H1 (cell line): ENCODE data around the gene SMARCA4. TPM values are rescaled to one million over a fixed set of nuclear protein-coding genes. Genes with fewer than 3 reads are reported as not detected.

Experiments
- CTCF ChIA-PET: fragments of 300-600 bp; sonication (Branson Sonifier 250); formaldehyde crosslinking; loops from one replicate; lab custom pipeline; 2021; ENCODE audit not compliant: partially characterized antibody; lab: Charles Lee
- POLR2A ChIA-PET: fragments of 300-600 bp; sonication (Branson Sonifier 250); formaldehyde crosslinking; loops from one replicate; lab custom pipeline; 2021; ENCODE audit warnings: inconsistent platforms; ENCODE audit not compliant: partially characterized antibody; lab: Charles Lee
- DNase-seq, 2 experiments: peaks; one replicate each; pipeline versions ENCODE4 v3.0.0 to v3.0.0-alpha.2; 2010 to 2022; ENCODE audit warnings: low spot score in 2 of 2, low read depth in 1 of 2, mixed read lengths in 1 of 2
- FAIRE-seq: peaks from 2 replicates; lab custom pipeline; 2011; peaks lifted over from hg19 to GRCh38; lab: Jason Lieb, UNC
- H2AFZ ChIP-seq: 2 replicates; pipeline ENCODE4 v1.8.1; 2012; ENCODE audit warnings: low read length, inconsistent platforms
- H2AK5ac ChIP-seq: 2 replicates; pipeline ENCODE4 v1.6.1; 2013; ENCODE audit warnings: low read depth, low read length
- H2BK120ac ChIP-seq: replicated peaks from 2 replicates; pipeline ENCODE3; 2013; ENCODE audit warnings: low read depth, low read length, inconsistent platforms
- H2BK12ac ChIP-seq: 2 replicates; pipeline ENCODE4 v1.6.1; 2013; ENCODE audit warnings: low read depth, low read length
- H2BK15ac ChIP-seq: 2 replicates; pipeline ENCODE4 v1.6.1; 2013; ENCODE audit warnings: low read length
- H2BK20ac ChIP-seq: 2 replicates; pipeline ENCODE4 v1.6.1; 2013; ENCODE audit warnings: low read length
- H2BK5ac ChIP-seq: 2 replicates; pipeline ENCODE4 v1.6.1; 2013; ENCODE audit warnings: low read depth, low read length
- H3K14ac ChIP-seq: 2 replicates; pipeline ENCODE4 v1.6.1; 2013; ENCODE audit warnings: inconsistent platforms; ENCODE audit not compliant: insufficient read length
- H3K18ac ChIP-seq: 2 replicates; pipeline ENCODE4 v1.6.1; 2013; ENCODE audit warnings: low read length; ENCODE audit errors: extremely low read depth
- H3K23ac ChIP-seq: 2 replicates; pipeline ENCODE4 v1.6.1; 2013; ENCODE audit warnings: inconsistent platforms; ENCODE audit not compliant: insufficient read length
- H3K23me2 ChIP-seq: 2 replicates; pipeline ENCODE4 v1.6.1; 2013; ENCODE audit warnings: low read depth, low read length
- H3K27ac ChIP-seq: 2 replicates; pipeline ENCODE4 v1.6.1; 2011; ENCODE audit warnings: low read depth, low read length, inconsistent platforms
- H3K27me3 ChIP-seq, 4 experiments: replicated peaks in 1 of 4; 1 replicate in 1 of 4; 2 replicates in 3 of 4; pipeline versions ENCODE4 v1.6.1 to v1.8.1; 2011 to 2013; ENCODE audit warnings: low read length in 3 of 4, mild to moderate bottlenecking in 3 of 4, inconsistent platforms in 2 of 4, mixed read lengths in 2 of 4, moderate library complexity in 1 of 4; ENCODE audit not compliant: control insufficient read depth in 3 of 4, insufficient read depth in 3 of 4; ENCODE audit errors: extremely low read depth in 1 of 4
- H3K36me3 ChIP-seq, 4 experiments: 2 replicates each; pipeline versions ENCODE4 v1.6.1 to v1.8.1; 2011 to 2013; ENCODE audit warnings: mild to moderate bottlenecking in 4 of 4, low read length in 3 of 4, moderate library complexity in 2 of 4, control low read depth in 1 of 4, inconsistent platforms in 1 of 4; ENCODE audit not compliant: insufficient read depth in 4 of 4, control insufficient read depth in 2 of 4
- H3K4ac ChIP-seq: replicated peaks from 2 replicates; pipeline ENCODE3; 2013; ENCODE audit warnings: low read length, low read depth, mixed read lengths, inconsistent platforms; ENCODE audit not compliant: insufficient read length
- H3K4me1 ChIP-seq, 4 experiments: replicated peaks in 1 of 4; 1 replicate in 1 of 4; 2 replicates in 3 of 4; pipeline versions ENCODE4 v1.6.1 to v1.8.1; 2011 to 2013; ENCODE audit warnings: low read length in 3 of 4, inconsistent platforms in 2 of 4, mixed read lengths in 1 of 4; ENCODE audit not compliant: insufficient read depth in 4 of 4, control insufficient read depth in 3 of 4
- H3K4me2 ChIP-seq, 2 experiments: 2 replicates each; pipeline versions ENCODE4 v1.6.1 to v1.8.1; 2011 to 2013; ENCODE audit warnings: low read depth in 2 of 2, low read length in 2 of 2, control low read depth in 1 of 2, inconsistent platforms in 1 of 2, mild to moderate bottlenecking in 1 of 2; ENCODE audit not compliant: insufficient read depth in 1 of 2
- H3K4me3 ChIP-seq, 4 experiments: fragments of 200-600, 300-600 bp in 1 of 4; sonication (generic), shearing (Covaris generic), sonication (Bioruptor Twin) in 1 of 4; 2 replicates each; pipeline versions ENCODE4 v1.5.1 to v1.8.1; 2011 to 2016; ENCODE audit warnings: low read length in 4 of 4, low read depth in 3 of 4, control low read depth in 2 of 4, inconsistent platforms in 2 of 4, mild to moderate bottlenecking in 2 of 4, mixed read lengths in 1 of 4, moderate library complexity in 1 of 4; ENCODE audit not compliant: insufficient read depth in 2 of 4; ENCODE audit errors: extremely low read depth in 1 of 4
- H3K56ac ChIP-seq: replicated peaks from 2 replicates; pipeline ENCODE3; 2013; ENCODE audit warnings: low read depth, mild to moderate bottlenecking, mixed read lengths, low read length, inconsistent platforms; ENCODE audit not compliant: insufficient read length
- H3K79me1 ChIP-seq: 2 replicates; pipeline ENCODE4 v1.6.1; 2013; ENCODE audit warnings: low read depth, low read length, control low read depth
- H3K79me2 ChIP-seq, 2 experiments: 2 replicates each; pipeline versions ENCODE4 v1.6.1 to v1.8.1; 2012 to 2013; ENCODE audit warnings: low read length in 2 of 2, mild to moderate bottlenecking in 2 of 2, inconsistent platforms in 1 of 2; ENCODE audit not compliant: insufficient read depth in 2 of 2, control insufficient read depth in 1 of 2
- H3K9ac ChIP-seq, 4 experiments: replicated peaks in 1 of 4; 1 replicate in 1 of 4; 2 replicates in 3 of 4; pipeline versions ENCODE4 v1.6.1 to v1.8.1; 2011 to 2013; ENCODE audit warnings: low read depth in 3 of 4, low read length in 3 of 4, control low read depth in 2 of 4, mild to moderate bottlenecking in 2 of 4, moderate library complexity in 2 of 4, inconsistent platforms in 1 of 4; ENCODE audit errors: extremely low read depth in 1 of 4
- H3K9me3 ChIP-seq, 2 experiments: 2 replicates each; pipeline versions ENCODE4 v1.6.1 to v1.8.1; 2012 to 2013; ENCODE audit warnings: mild to moderate bottlenecking in 2 of 2, moderate library complexity in 2 of 2, control low read depth in 1 of 2, inconsistent platforms in 1 of 2, low read depth in 1 of 2, low read length in 1 of 2, mixed read lengths in 1 of 2; ENCODE audit not compliant: insufficient read depth in 2 of 2
- H4K20me1 ChIP-seq, 2 experiments: replicated peaks in 1 of 2; 2 replicates each; pipeline versions ENCODE3 to v1.8.1; 2011 to 2013; ENCODE audit warnings: inconsistent platforms in 2 of 2, low read length in 2 of 2, mild to moderate bottlenecking in 1 of 2; ENCODE audit not compliant: insufficient read depth in 2 of 2, control insufficient read depth in 1 of 2
- H4K5ac ChIP-seq: 2 replicates; pipeline ENCODE4 v1.6.1; 2013; ENCODE audit warnings: low read length, low read depth, mixed read lengths, inconsistent platforms; ENCODE audit not compliant: insufficient read length
- H4K8ac ChIP-seq: 2 replicates; pipeline ENCODE4 v1.8.0; 2013; ENCODE audit warnings: mild to moderate bottlenecking, moderate library complexity, low read length, inconsistent platforms; ENCODE audit not compliant: insufficient read depth; ENCODE audit errors: extremely low read depth
- H4K91ac ChIP-seq: replicated peaks from 2 replicates; pipeline ENCODE3; 2013; ENCODE audit warnings: low read length, mixed read lengths, inconsistent platforms; ENCODE audit not compliant: insufficient read length
- TEAD4 ChIP-seq: IDR thresholded peaks from 2 replicates; pipeline ENCODE4 v1.6.1; 2012; ENCODE audit warnings: low read depth, low read length, inconsistent platforms, mixed read lengths
- WGBS, 2 experiments: shearing (Covaris generic) in 1 of 2; methylation state at CpG; one replicate each; pipeline versions ENCODE4 v1.1.6 to v1.1.7; 2013 to 2015; ENCODE audit warnings: low lambda C conversion rate in 2 of 2, mixed read lengths in 2 of 2, inconsistent platforms in 1 of 2, low coverage in 1 of 2, missing lambda C conversion rate in 1 of 2; ENCODE audit not compliant: insufficient replicate concordance in 2 of 2, insufficient coverage in 1 of 2, insufficient read length in 1 of 2; ENCODE audit errors: extremely low coverage in 1 of 2, missing lambda C conversion rate in 1 of 2; 5-methylcytosine and 5-hydroxymethylcytosine counted together
- polyA plus RNA-seq, 7 experiments: library from polyadenylated mRNA; depleted of rRNA in 3 of 7; stranded (reverse) in 5 of 7; unstranded in 2 of 7; fragments of >200 nt in 5 of 7; fragments of 200-250 nt in 2 of 7; gene quantifications; 1 replicate in 5 of 7; 2 replicates in 1 of 7; 4 replicates in 1 of 7; pipeline versions ENCODE4 v1.2.1 to v1.2.3, GENCODE V29; 2011 to 2013; ENCODE audit warnings: missing spikeins in 2 of 7, mixed read lengths in 2 of 7
- total RNA-seq: library from RNA; stranded (reverse); fragmentation: NEBNext Ultra II Directional; extraction: Animal tissue kit (Norgen Biotek cat#: 25700); gene quantifications from 2 replicates; pipeline ENCODE4 v1.2.1, GENCODE V29; 2021

The SMARCA4 gene
- total and polyA plus RNA-seq, 2 of the 8 experiments (the other 6 are each of a cell fraction or from before 2014, with no cell fraction given): 86.4 to 263 TPM

- peaks cover 0 to 3% (median 0%) of the 10 kb centered on the region in 4 experiments; a peak in 1 of 7 replicates for H3K4me1 ChIP-seq
- WGBS, 2 experiments: 91% methylated on average over 9 of the region's 9 CpGs; no CpG with 5 or more reads in 1 of the 2 experiments
- H4K5ac ChIP-seq: no peak overlapping the region
- H3K27me3 ChIP-seq: no peaks in the 10 kb centered on the region
- no peak overlapping the region for H2BK15ac ChIP-seq
- no peaks in the 10 kb centered on the region for H3K79me2 ChIP-seq
- no peaks in the 10 kb centered on the region for H4K20me1 ChIP-seq
- no peak overlapping the region for H3K4ac ChIP-seq
- no peak overlapping the region for H3K9ac ChIP-seq
- no peak overlapping the region for H3K27ac ChIP-seq
- no peak overlapping the region for H3K56ac ChIP-seq
- H4K8ac ChIP-seq: no peak overlapping the region
- no peak overlapping the region for H2AK5ac ChIP-seq
- H2BK5ac ChIP-seq: no peak overlapping the region
- FAIRE-seq (no peak), DNase-seq (no peak)
- H2BK20ac ChIP-seq: no peak overlapping the region
- H3K18ac ChIP-seq: no peak overlapping the region
- no peak overlapping the region for H3K23ac ChIP-seq
- ChIA-PET CTCF (no interaction called here), POLR2A (interaction anchor here (0.6 to 1.1 kb wide), 3 partner anchors 9 to 146 kb away, joined by 3 to 6 read pairs (median 5); partner anchors contain the start of gene LDLR)
- no peaks in the 10 kb centered on the region for H3K79me1 ChIP-seq
- H2BK120ac ChIP-seq: no peak overlapping the region
- no peak overlapping the region for H3K4me2 ChIP-seq
- no peaks in the 10 kb centered on the region for H3K9me3 ChIP-seq
- no peak overlapping the region for H2BK12ac ChIP-seq
- no peaks in the 10 kb centered on the region for H3K23me2 ChIP-seq
- H4K91ac ChIP-seq: no peak overlapping the region
- no peaks in the 10 kb centered on the region for H3K36me3 ChIP-seq
- no peak overlapping the region for H2AFZ ChIP-seq
- H3K4me3 ChIP-seq: no peak overlapping the region
- no peak overlapping the region for H3K14ac ChIP-seq
- no peak for TF ChIP-seq TEAD4
These were observed 112.7 kb downstream of the SMARCA4 start for GRCh38 chr19:11073568-11073967.
